Peyer's patch (tissue), 4 donors: ENCODE data around the gene SLC22A23. TPM values are rescaled to one million over a fixed set of nuclear protein-coding genes. Genes with fewer than 3 reads are reported as not detected.
A peak's percentile ranks its signal among the peaks of the same experiment; 100 is the strongest.

Experiments
- DNase-seq, 3 donors: peaks; one replicate each; pipeline ENCODE4 v3.0.0-alpha.2; 2017 to 2019
- H3K27ac ChIP-seq, 4 donors: fragments of 200-600 bp; sonication (generic); one replicate each; pipeline ENCODE4 v1.5.1; 2016 to 2019
- H3K27me3 ChIP-seq, 2 donors: fragments of 200-600 bp; sonication (generic); one replicate each; pipeline ENCODE4 v1.5.1; 2019
- H3K36me3 ChIP-seq, 3 donors: fragments of 200-600 bp; sonication (generic); one replicate each; pipeline ENCODE4 v1.5.1; 2016 to 2019
- H3K4me1 ChIP-seq, 4 donors: fragments of 200-600 bp; sonication (generic); one replicate each; pipeline ENCODE4 v1.5.1; 2016 to 2019
- H3K4me3 ChIP-seq, 4 donors: fragments of 200-600 bp; sonication (generic); 1 replicate in 3 of 4; 2 replicates in 1 of 4; pipeline ENCODE4 v1.5.1; 2016 to 2019; ENCODE audit warnings: mild to moderate bottlenecking in 1 of 4
- H3K9me3 ChIP-seq, 4 donors: fragments of 200-600 bp; sonication (generic); one replicate each; pipeline ENCODE4 v1.5.1; 2016 to 2019; ENCODE audit warnings: mild to moderate bottlenecking in 1 of 4
- CTCF ChIP-seq, 6 experiments: fragments of 450-650 bp in 4 of 6; fragments of 200-600 bp in 2 of 6; sonication (generic) in 1 of 6; IDR thresholded peaks; one replicate each; pipeline ENCODE4 v1.5.1; 2017 to 2019; ENCODE audit warnings: antibody characterized with exemption in 6 of 6, mild to moderate bottlenecking in 3 of 6, moderate library complexity in 1 of 6
- POLR2A ChIP-seq, 2 donors: fragments of 450-650 bp; IDR thresholded peaks; one replicate each; pipeline ENCODE4 v1.5.1; 2017; ENCODE audit warnings: antibody characterized with exemption in 2 of 2, mild to moderate bottlenecking in 2 of 2, moderate library complexity in 2 of 2
- total RNA-seq, 4 donors: library from RNA; depleted of rRNA; stranded (reverse); fragments of >200 nt; gene quantifications; one replicate each; pipeline ENCODE4 v1.1.0, GENCODE V29; 2016

SLC22A23 gene
- total RNA-seq, 4 donors from 2014 or later = 22.3 to 145 (median 91.6) TPM

- H3K9me3 ChIP-seq = no peaks in the 10 kb centered on the region
- H3K4me1 ChIP-seq = no peaks in the 10 kb centered on the region
- H3K27ac ChIP-seq = no peak overlapping the region
- H3K36me3 ChIP-seq = peaks cover 0 to 78% (median 0%) of the 10 kb centered on the region in 3 donors
- no peak overlapping the region for H3K4me3 ChIP-seq
- H3K27me3 ChIP-seq = no peaks in the 10 kb centered on the region
- no peak for TF ChIP-seq POLR2A (IDR thresholded peaks at IDR 0.05)
- no peak for TF ChIP-seq CTCF (IDR thresholded peaks at IDR 0.05)
- DNase-seq = peak in 2 of 3 donors; percentile 39 to 43
These were observed 170.1 kb downstream of the SLC22A23 start for GRCh38 chr6:3286641-3287171.

GRCh38 chr6:3285732-3286131, 171.1 kb downstream of the SLC22A23 start:
- H3K4me3 ChIP-seq = no peak overlapping the region
- TF ChIP-seq CTCF (IDR thresholded peaks at IDR 0.05) = no peak
- TF ChIP-seq POLR2A (IDR thresholded peaks at IDR 0.05) = no peak
- H3K27ac ChIP-seq = no peak overlapping the region
- no peaks in the 10 kb centered on the region for H3K9me3 ChIP-seq
- no peaks in the 10 kb centered on the region for H3K4me1 ChIP-seq
- DNase-seq = peak in 1 of 3 donors; percentile 34
- no peaks in the 10 kb centered on the region for H3K27me3 ChIP-seq
- H3K36me3 ChIP-seq = peaks cover 0 to 76% (median 0%) of the 10 kb centered on the region in 3 donors

- H3K27me3 ChIP-seq = no peaks in the 10 kb centered on the region
- peak in 1 of 3 donors; percentile 37 for DNase-seq
- H3K4me3 ChIP-seq = no peak overlapping the region
- TF ChIP-seq POLR2A (IDR thresholded peaks at IDR 0.05) (no peak), CTCF (IDR thresholded peaks at IDR 0.05) (no peak)
- H3K27ac ChIP-seq = no peak overlapping the region
- H3K4me1 ChIP-seq = no peaks in the 10 kb centered on the region
- H3K9me3 ChIP-seq = no peaks in the 10 kb centered on the region
- H3K36me3 ChIP-seq = peaks cover 0 to 71% (median 0%) of the 10 kb centered on the region in 3 donors
These were observed 171.7 kb downstream of the SLC22A23 start for GRCh38 chr6:3285049-3285639.

- Histone ChIP-seq H3K9me3 (no peaks in the 10 kb centered on the region), H3K27ac (no peak overlapping the region), H3K4me1 (no peaks in the 10 kb centered on the region), H3K4me3 (no peak overlapping the region), H3K36me3 (peaks cover 0 to 69% (median 0%) of the 10 kb centered on the region in 3 donors), H3K27me3 (no peaks in the 10 kb centered on the region)
- no peak for TF ChIP-seq POLR2A (IDR thresholded peaks at IDR 0.05)
- TF ChIP-seq CTCF (IDR thresholded peaks at IDR 0.05) = no peak
- DNase-seq = peak in 1 of 3 donors; percentile 49
These were observed 172.4 kb downstream of the SLC22A23 start for GRCh38 chr6:3284436-3284876.

- Histone ChIP-seq H3K27me3 (no peaks in the 10 kb centered on the region), H3K36me3 (peaks cover 0 to 67% (median 0%) of the 10 kb centered on the region in 3 donors), H3K9me3 (no peaks in the 10 kb centered on the region), H3K27ac (no peak overlapping the region), H3K4me3 (no peak overlapping the region), H3K4me1 (no peaks in the 10 kb centered on the region)
- no peak for TF ChIP-seq POLR2A (IDR thresholded peaks at IDR 0.05)
- no peak for TF ChIP-seq CTCF (IDR thresholded peaks at IDR 0.05)
- peak in 2 of 3 donors; percentile 44 for DNase-seq
These were observed 173.0 kb downstream of the SLC22A23 start for GRCh38 chr6:3283641-3284435.
